Effector CD8-positive, alpha-beta T cell (primary cell): ENCODE data around the gene PDAP1.
"Not testable (repeated sequence)": the region's sequence is repeated elsewhere in the genome, so short reads cannot be mapped to it uniquely, and the experiment has no call there.

Experiments
- DNase-seq: peaks from one replicate; lab custom pipeline; 2025; lab: John Stamatoyannopoulos, UW

PDAP1 gene

DNA sequence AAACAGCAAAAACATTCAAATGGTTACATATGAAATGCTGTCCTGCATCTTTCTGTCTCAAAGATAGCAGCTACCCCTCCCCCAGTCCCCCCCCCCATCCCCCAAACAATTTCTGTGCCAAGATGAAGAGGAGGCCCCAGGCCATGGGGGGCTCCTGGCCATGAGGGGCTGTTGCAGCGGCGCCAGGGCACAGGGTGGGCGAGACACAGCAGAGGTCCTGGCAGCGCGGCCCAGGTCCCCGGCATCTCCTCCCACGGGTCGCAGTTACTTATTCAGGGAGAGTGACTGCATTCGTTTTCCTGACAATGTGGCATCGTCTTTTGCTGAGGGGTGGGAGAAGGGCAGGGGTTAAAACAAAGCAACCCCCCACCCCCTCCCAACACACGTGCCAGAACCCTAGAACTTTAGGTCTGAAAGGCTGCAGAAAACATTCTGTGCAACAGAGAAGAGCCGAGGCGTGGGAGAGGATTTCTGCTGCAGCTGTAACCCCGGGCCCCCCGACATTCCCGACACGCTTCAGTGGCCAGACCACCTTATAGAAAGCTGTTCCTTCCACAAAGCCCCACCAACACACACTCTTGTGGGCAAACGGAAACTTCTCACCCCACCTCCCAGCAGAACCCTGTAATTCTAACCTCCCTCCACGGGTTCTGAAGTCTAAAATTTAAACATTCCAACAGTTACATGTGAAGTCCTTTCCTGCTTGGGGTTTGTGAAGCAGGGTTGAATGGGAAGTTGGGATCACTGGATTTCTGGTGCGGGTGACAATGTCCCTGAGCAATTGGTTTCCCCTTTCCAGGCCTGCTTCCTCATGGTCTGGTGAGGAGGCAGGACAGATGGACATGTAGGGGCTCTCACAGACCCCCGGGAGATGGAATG lies 11.7 kb downstream of the PDAP1 start:
- DNase-seq: no peak

- no peak for DNase-seq
These were observed 12.6 kb downstream of the PDAP1 start for GRCh38 chr7:99395616-99396327.

- no peak for DNase-seq
These were observed 14.3 kb downstream of the PDAP1 start for GRCh38 chr7:99394188-99394502.

- no peak for DNase-seq
These were observed 14.8 kb downstream of the PDAP1 start for GRCh38 chr7:99393355-99394187.

DNA sequence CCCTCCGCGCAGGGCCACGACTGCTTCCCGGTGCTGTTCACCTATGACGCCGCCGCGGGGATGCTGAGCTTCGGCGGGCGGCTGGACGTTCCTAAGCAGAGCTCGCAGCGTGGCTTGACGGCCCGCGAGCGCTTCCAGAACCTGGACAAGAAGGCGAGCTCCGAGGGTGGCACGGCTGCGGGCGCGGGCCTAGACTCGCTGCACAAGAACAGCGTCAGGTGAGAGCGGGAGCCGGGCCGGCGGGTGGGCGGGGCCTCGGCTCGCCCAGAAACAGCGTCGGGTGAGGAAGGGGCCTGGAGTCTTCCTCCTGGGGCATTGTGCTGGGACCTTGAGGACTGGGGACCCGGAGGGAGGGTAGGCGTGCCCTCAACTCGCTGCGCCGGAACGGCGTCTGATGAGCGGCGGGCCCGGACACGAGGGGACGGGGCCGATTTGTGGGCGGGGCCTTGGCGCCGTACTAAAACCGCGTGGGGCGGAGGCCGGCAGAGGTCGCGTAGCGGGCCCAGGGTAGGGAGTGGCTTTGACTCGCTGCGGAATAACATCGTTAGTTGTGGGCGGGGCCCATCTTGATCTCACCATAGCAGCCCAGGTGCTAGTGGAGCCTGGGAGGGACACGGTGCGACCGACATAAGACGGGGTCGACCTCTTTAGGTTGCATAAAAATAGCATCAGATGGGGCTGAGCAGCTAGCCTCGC lies 15.6 kb downstream of the PDAP1 start:
- DNase-seq: peak; percentile 75

- DNase-seq: no peak
These were observed 16.4 kb downstream of the PDAP1 start for GRCh38 chr7:99392046-99392445.

GRCh38 chr7:99390941-99391602 lies 17.3 kb downstream of the PDAP1 start:
- DNase-seq: no peak

GRCh38 chr7:99389772-99390171 lies 18.6 kb downstream of the PDAP1 start:
- DNase-seq: no peak

DNA sequence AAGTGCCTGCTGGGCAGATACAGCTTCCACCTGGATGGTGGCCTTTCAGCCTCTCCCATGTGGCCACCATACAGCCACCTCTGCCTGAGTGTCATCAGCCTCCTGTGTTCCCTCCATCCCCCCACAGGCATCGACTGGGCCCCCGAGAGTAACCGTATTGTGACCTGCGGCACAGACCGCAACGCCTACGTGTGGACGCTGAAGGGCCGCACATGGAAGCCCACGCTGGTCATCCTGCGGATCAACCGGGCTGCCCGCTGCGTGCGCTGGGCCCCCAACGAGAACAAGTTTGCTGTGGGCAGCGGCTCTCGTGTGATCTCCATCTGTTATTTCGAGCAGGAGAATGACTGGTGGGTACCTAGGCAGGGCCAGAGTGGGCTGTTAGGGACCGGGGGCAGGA lies 20.5 kb downstream of the PDAP1 start:
- no peak for DNase-seq

- DNase-seq: not testable (repeated sequence)
These were observed 21.2 kb downstream of the PDAP1 start for GRCh38 chr7:99387239-99387635.

DNA sequence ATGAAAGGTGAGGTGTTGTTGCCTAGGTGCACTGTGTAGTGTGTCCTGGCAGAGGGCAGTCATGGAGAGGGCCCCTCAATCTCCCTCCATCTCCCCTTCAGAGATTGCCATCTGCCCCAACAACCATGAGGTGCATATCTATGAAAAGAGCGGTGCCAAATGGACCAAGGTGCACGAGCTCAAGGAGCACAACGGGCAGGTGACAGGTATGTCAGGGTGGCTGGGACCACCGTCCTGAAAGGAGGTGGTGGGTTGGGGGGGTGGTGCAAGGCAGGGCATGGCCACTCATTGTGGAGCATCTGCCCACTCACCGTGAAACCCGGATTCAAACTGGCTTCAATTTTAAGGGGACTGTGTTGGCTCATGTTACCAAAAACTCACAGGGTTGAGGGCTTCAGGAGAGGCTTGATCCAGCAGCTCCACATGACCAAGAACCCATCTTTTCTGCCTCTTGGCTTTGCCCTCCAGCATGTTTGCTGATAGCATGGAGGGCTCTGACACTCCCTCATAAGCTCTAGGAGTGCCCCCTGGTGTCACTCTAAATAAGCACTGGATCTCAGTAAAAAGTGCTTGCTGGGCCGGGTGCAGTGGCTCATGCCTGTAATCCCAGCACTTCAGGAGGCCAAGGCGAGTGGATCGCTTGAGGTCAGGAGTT lies 21.7 kb downstream of the PDAP1 start:
- peak; percentile 20 for DNase-seq

- no peak for DNase-seq
These were observed 22.8 kb downstream of the PDAP1 start for GRCh38 chr7:99385564-99385963.

GRCh38 chr7:99384523-99384922 lies 23.9 kb downstream of the PDAP1 start:
- no peak for DNase-seq

GRCh38 chr7:99383791-99384370 lies 24.5 kb downstream of the PDAP1 start:
- no peak for DNase-seq

DNA sequence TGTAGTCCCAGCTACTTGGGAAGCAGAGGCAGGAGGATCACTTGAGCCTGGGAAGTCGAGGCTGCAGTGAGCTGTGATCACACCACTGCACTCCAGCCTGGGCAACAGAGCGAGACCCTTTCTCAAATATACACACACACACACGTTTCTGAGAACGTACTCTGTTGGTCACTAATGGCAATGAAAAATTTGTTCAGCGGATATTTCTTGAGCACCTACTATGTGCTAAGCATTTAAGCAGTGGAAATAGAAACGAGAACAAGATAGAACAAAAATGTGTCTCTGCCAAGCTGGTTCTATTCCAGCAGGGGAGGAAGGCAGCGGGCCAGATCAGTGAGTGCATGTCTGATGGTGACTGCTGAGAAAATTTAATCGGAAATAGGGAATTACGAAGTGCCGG lies 25.2 kb downstream of the PDAP1 start:
- DNase-seq: no peak

DNA sequence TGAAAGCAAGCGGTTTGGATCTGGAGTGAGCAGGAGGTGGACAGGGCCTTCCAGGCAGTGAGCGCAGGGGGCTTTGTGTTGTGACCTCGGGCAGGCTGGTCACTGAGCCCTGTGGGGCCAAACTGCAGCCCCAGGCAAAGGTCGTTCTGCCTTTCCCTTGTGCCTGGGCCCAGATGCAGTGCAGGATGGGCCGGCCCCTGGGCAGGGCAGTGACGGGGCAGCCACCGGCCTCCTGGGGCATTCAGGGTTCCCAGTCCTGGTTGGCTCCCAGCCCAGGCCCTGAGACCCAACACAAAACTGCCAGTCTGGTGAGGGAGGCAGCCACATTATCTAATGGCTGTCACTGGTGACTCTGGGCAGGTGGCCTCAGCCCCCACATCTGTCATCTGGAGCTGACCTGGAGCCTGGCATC lies 26.7 kb downstream of the PDAP1 start:
- no peak for DNase-seq

DNA sequence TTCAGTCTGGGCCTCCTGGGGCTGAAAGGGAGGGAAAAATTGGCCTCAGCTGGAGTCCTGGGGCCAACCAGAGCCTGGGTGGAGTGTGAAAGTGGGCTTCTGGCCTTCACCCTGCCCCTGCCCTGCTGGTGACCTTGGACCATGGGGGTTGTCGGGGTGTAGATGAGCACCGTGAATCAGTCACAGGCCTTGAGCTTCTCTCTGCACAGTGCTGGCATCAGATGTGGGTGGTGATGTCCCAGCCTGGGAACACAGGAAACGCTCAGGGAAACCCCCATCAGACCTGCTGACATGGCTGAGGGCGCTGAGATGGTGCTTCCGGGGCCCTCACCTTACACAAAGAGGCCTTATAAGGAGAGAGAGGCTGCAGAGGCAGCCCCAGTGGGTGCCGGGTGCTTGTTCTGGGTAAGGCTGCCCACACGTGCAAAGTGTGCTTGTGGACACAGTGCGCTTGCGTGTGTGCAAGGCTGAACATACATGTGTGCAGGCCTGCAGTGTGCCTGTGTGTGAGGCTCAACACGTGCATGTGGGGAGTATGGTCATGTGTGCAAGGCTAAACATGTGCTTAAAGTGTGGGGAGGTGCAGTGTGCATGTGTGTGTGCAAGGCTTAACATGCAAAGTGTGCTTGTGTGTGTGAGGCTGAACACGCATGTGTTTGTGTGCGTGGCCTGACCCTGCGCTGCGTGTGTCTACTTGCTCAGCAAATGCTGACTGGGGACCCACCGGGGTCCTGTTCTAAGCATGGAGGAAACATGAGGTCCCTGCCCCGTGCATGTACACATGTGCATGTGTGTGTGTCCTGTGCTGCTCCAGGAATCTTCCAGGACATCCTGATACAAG lies 27.4 kb downstream of the PDAP1 start:
- peak; percentile 86 for DNase-seq

GRCh38 chr7:99380032-99380822 lies 28.2 kb downstream of the PDAP1 start:
- no peak for DNase-seq

GRCh38 chr7:99379693-99380031 lies 28.7 kb downstream of the PDAP1 start:
- DNase-seq: not testable (repeated sequence)
